ENCODE data around the gene ATP8B1.

Gene ATP8B1

GRCh38 chr18:57785751-57786437 lies 17.2 kb downstream of the ATP8B1 start:
- H3K4me3 ChIP-seq (ENCODE audit: low read depth, low read length) = no peak overlapping the region
- TF ChIP-seq, protein P1, sequence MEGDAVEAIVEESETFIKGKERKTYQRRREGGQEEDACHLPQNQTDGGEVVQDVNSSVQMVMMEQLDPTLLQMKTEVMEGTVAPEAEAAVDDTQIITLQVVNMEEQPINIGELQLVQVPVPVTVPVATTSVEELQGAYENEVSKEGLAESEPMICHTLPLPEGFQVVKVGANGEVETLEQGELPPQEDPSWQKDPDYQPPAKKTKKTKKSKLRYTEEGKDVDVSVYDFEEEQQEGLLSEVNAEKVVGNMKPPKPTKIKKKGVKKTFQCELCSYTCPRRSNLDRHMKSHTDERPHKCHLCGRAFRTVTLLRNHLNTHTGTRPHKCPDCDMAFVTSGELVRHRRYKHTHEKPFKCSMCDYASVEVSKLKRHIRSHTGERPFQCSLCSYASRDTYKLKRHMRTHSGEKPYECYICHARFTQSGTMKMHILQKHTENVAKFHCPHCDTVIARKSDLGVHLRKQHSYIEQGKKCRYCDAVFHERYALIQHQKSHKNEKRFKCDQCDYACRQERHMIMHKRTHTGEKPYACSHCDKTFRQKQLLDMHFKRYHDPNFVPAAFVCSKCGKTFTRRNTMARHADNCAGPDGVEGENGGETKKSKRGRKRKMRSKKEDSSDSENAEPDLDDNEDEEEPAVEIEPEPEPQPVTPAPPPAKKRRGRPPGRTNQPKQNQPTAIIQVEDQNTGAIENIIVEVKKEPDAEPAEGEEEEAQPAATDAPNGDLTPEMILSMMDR (conservative IDR thresholded peaks at IDR 0.05; ENCODE audit: low read depth, low read length) = no peak
- DNase-seq (ENCODE audit: low read depth) = no peak

GRCh38 chr18:57784801-57785114 lies 18.4 kb downstream of the ATP8B1 start:
- H3K4me3 ChIP-seq (ENCODE audit: low read depth, low read length) = no peak overlapping the region
- TF ChIP-seq, protein P1 (conservative IDR thresholded peaks at IDR 0.05; ENCODE audit: low read depth, low read length) = no peak
- no peak for DNase-seq (ENCODE audit: low read depth)

- H3K4me3 ChIP-seq (ENCODE audit: low read depth, low read length) = no peak overlapping the region
- TF ChIP-seq, protein P1 (conservative IDR thresholded peaks at IDR 0.05; ENCODE audit: low read depth, low read length) = no peak
- DNase-seq (ENCODE audit: low read depth) = peak; percentile 89
Measured at GRCh38 chr18:57784034-57784800, 18.9 kb downstream of the ATP8B1 start.

DNA sequence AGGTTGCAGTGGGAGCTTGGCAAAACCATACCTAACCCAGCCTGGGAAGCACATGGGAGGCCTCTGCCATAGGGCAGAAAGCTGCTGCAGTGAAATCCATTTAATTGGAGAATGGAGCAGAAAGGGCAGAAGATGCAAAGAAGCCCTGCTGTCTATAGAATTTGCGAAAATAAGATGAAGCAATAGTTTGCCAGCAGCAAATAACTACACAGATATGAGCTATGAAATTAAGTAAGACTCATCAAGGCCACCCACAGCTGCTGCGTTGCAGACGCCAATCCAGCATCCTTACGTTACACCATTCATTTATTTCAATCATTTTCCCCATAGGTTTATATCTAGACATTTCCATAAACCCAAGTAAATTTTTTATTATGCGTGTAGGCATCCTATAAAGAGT lies 21.1 kb downstream of the ATP8B1 start:
- TF ChIP-seq, protein P1 (conservative IDR thresholded peaks at IDR 0.05; ENCODE audit: low read depth, low read length) = no peak
- H3K4me3 ChIP-seq (ENCODE audit: low read depth, low read length) = no peak overlapping the region
- no peak for DNase-seq (ENCODE audit: low read depth)

DNA sequence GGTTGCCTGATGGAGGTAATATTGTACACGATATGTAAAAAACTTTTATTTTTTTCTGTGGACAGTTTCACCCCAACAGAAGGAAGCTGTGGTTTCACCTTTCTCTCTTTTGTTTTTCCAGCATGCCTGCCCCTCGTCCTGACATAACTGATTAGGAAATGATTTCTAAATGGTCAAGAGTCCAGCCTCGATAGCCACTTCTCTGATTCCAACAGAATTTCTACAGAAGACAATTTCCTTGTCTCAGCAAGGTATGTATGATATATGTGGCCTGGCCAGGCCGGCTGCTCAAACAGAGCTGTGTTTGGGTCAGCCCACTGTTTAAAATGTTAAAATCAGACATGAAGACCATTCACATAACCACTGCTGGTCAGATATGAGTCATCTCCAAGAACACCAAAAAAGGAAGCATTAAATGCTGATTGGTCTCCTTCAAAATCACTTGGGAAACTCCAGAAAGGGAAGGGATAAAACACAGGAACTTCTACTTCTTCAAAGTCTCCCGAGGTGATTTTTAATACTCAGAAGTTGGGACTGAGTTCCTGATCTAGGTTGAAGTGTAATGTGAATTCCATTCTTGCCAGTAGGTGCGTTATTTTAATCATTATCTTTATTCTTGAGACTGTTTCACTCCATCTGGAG lies 22.3 kb downstream of the ATP8B1 start:
- H3K4me3 ChIP-seq (ENCODE audit: low read depth, low read length) = peak overlapping the region; percentile 22
- DNase-seq (ENCODE audit: low read depth) = peak; percentile 90
- TF ChIP-seq, protein P1 (conservative IDR thresholded peaks at IDR 0.05; ENCODE audit: low read depth, low read length) = no peak

DNA sequence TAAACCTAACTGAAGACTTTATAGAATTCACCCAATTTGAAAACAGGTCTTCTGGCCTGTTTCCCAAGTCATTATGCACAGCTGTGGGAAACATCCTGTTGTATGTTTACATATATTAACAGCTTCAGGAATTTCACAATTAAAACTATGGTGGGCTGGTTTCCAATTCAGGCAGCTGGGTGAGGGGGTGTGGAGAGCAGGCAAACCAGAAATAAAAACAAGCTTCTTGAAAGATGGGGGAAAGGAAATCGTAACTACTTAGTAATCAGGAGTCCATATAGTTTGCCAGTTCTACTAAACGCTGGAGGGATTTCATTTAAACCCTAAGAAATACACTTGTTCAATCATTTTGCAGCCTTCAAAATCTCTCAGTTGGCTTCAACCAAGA lies 22.8 kb downstream of the ATP8B1 start:
- TF ChIP-seq, protein P1 (conservative IDR thresholded peaks at IDR 0.05; ENCODE audit: low read depth, low read length) = no peak
- DNase-seq (ENCODE audit: low read depth) = peak; percentile 76
- no peak overlapping the region for H3K4me3 ChIP-seq (ENCODE audit: low read depth, low read length)
